ENCODE results near the gene ZNF217. TPM values are rescaled to one million over a fixed set of nuclear protein-coding genes. Genes with fewer than 3 reads are reported as not detected.

The ZNF217 gene
- total and polyA plus RNA-seq, 2 of the 8 experiments (the other 6 are each of a cell fraction or from before 2014, with no cell fraction given): 15.3 to 87.9 TPM

DNA sequence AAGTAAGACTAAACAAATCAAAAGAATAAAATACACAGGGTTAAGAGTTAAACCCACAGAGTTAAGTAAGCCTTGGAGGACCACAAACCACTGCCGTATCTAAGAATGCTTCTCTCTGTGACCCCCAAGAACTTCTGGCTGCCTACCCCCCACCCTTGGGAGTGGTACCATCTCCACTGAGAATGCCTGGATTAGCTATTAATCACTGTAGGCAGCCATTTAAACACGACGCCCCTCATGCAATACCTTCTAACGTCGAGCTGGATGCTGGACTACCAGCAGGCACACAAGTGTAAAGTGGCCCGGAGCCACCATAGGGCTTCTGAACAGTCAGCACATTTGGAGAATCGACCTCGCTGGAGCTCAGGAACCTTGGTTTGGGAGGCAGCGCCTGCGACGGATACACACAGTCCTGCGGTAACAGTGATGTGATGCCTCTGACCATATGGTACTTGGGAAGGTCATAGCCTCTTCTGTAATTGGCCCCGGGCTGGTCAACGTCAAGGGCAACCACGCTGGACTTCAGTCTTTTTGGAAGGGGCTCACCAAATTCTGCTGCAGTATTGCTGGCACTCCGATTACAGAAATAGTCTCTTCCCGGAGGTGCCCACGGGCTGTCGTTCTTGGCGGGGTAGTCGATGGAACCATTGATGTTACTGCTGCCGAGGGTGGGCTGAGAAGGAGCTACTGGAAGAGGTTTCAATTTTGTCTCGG, 18.0 kb downstream of the ZNF217 start:
- no peak overlapping the region for H2AK5ac ChIP-seq (ENCODE audit: low read depth, low read length)
- WGBS, 2 experiments (ENCODE audit: extremely low coverage in 1 of 2, insufficient coverage in 1 of 2, insufficient read length in 1 of 2, insufficient replicate concordance in 2 of 2, low coverage in 1 of 2, low lambda C conversion rate in 2 of 2, missing lambda C conversion rate in 1 of 2): 93% methylated on average over 23 of the region's 23 CpGs; no CpG with 5 or more reads in 1 of the 2 experiments
- no peak overlapping the region for H2BK15ac ChIP-seq (ENCODE audit: low read length)
- no peak overlapping the region for H3K14ac ChIP-seq (ENCODE audit: insufficient read length)
- no peak overlapping the region for H4K8ac ChIP-seq (ENCODE audit: extremely low read depth, insufficient read depth, low read length)
- FAIRE-seq (no peak), DNase-seq (ENCODE audit: low read depth in 1 of 2, low spot score in 2 of 2) (no peak)
- H2AFZ ChIP-seq (ENCODE audit: low read length): no peak overlapping the region
- H3K9me3 ChIP-seq (ENCODE audit: insufficient read depth in 2 of 2, low read depth in 1 of 2, low read length in 1 of 2): no peaks in the 10 kb centered on the region
- H3K9ac ChIP-seq (replicated peaks in 1 of 4; ENCODE audit: extremely low read depth in 1 of 4, low read depth in 3 of 4, low read length in 3 of 4): no peak overlapping the region
- H3K79me2 ChIP-seq (ENCODE audit: control insufficient read depth in 1 of 2, insufficient read depth in 2 of 2, low read length in 2 of 2): peaks cover 31 to 99% of the 10 kb centered on the region in 2 experiments
- ChIA-PET POLR2A (ENCODE audit: partially characterized antibody) (no interaction called here), CTCF (ENCODE audit: partially characterized antibody) (interaction anchor here (0.9 to 1.2 kb wide), 3 partner anchors 8 to 364 kb away, joined by 3 to 4 read pairs (median 4); no protein-coding TSS in a partner anchor)
- no peak overlapping the region for H3K4me2 ChIP-seq (ENCODE audit: insufficient read depth in 1 of 2, low read depth in 2 of 2, low read length in 2 of 2)
- peaks cover 22 to 27% of the 10 kb centered on the region in 2 experiments for H4K20me1 ChIP-seq (replicated peaks in 1 of 2; ENCODE audit: control insufficient read depth in 1 of 2, insufficient read depth in 2 of 2, low read length in 2 of 2)
- no peaks in the 10 kb centered on the region for H3K23me2 ChIP-seq (ENCODE audit: low read depth, low read length)
- no peak overlapping the region for H3K4me3 ChIP-seq (ENCODE audit: extremely low read depth in 1 of 4, insufficient read depth in 2 of 4, low read depth in 3 of 4, low read length in 4 of 4)
- TF ChIP-seq FOSL1 (IDR thresholded peaks at IDR 0.05; ENCODE audit: insufficient read depth, low read depth, low read length) (no peak), TEAD4 (IDR thresholded peaks at IDR 0.05; ENCODE audit: low read depth, low read length) (no peak), KDM1A (IDR thresholded peaks at IDR 0.05; ENCODE audit: borderline replicate concordance, low read length) (no peak), SIN3A (conservative IDR thresholded peaks at IDR 0.05 in 1 of 2, IDR thresholded peaks at IDR 0.05 in 1 of 2; ENCODE audit: low read depth in 1 of 2, low read length in 2 of 2) (no peak), CTBP2 (IDR thresholded peaks at IDR 0.05; ENCODE audit: borderline replicate concordance, insufficient read depth, insufficient read length, low read length) (no peak), CEBPB (IDR thresholded peaks at IDR 0.05; ENCODE audit: low read depth, low read length) (no peak), RXRA (IDR thresholded peaks at IDR 0.05; ENCODE audit: insufficient read depth, low read depth, low read length) (no peak), POU5F1 (IDR thresholded peaks at IDR 0.05; ENCODE audit: low read depth, low read length) (no peak)
- TF ChIP-seq, protein P1, sequence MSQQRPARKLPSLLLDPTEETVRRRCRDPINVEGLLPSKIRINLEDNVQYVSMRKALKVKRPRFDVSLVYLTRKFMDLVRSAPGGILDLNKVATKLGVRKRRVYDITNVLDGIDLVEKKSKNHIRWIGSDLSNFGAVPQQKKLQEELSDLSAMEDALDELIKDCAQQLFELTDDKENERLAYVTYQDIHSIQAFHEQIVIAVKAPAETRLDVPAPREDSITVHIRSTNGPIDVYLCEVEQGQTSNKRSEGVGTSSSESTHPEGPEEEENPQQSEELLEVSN (IDR thresholded peaks at IDR 0.05): no peak
- no peak overlapping the region for H4K5ac ChIP-seq (ENCODE audit: insufficient read length, low read depth, low read length)
- no peak overlapping the region for H2BK20ac ChIP-seq (ENCODE audit: low read length)
- no peak overlapping the region for H4K91ac ChIP-seq (replicated peaks; ENCODE audit: insufficient read length, low read length)
- H3K27me3 ChIP-seq (replicated peaks in 1 of 4; ENCODE audit: control insufficient read depth in 3 of 4, extremely low read depth in 1 of 4, insufficient read depth in 3 of 4, low read length in 3 of 4): no peaks in the 10 kb centered on the region
- H3K27ac ChIP-seq (ENCODE audit: low read depth, low read length): peak overlapping the region; percentile 18; the same call in 1 of the 2 replicates
- H3K23ac ChIP-seq (ENCODE audit: insufficient read length): no peak overlapping the region
- H3K4ac ChIP-seq (replicated peaks; ENCODE audit: insufficient read length, low read depth, low read length): no peak overlapping the region
- H2BK120ac ChIP-seq (replicated peaks; ENCODE audit: low read depth, low read length): no peak overlapping the region
- no peak overlapping the region for H3K56ac ChIP-seq (replicated peaks; ENCODE audit: insufficient read length, low read depth, low read length)
- H2BK5ac ChIP-seq (ENCODE audit: low read depth, low read length): no peak overlapping the region; the same call in 1 of the 2 replicates
- peaks cover 1 to 11% (median 4%) of the 10 kb centered on the region in 4 experiments; a peak in 3 of 7 replicates for H3K4me1 ChIP-seq (replicated peaks in 1 of 4; ENCODE audit: control insufficient read depth in 3 of 4, insufficient read depth in 4 of 4, low read length in 3 of 4)
- peaks cover 44 to 91% (median 62%) of the 10 kb centered on the region in 4 experiments for H3K36me3 ChIP-seq (ENCODE audit: control insufficient read depth in 2 of 4, insufficient read depth in 4 of 4, low read length in 3 of 4)
- no peak overlapping the region for H2BK12ac ChIP-seq (ENCODE audit: low read depth, low read length)
- H3K79me1 ChIP-seq (ENCODE audit: low read depth, low read length): peaks cover 4% of the 10 kb centered on the region; the same call in 1 of the 2 replicates
- H3K18ac ChIP-seq (ENCODE audit: extremely low read depth, low read length): no peak overlapping the region

Measured in H1 (cell line).